Measurements from ENCODE around the gene EXD3.
"Not testable (repeated sequence)": the region's sequence is repeated elsewhere in the genome, so short reads cannot be mapped to it uniquely, and the experiment has no call there.

The EXD3 gene

GRCh38 chr9:137393176-137394150 lies 29.5 kb downstream of the EXD3 start:
- DNase-seq (ENCODE audit: low read depth in 2 of 2) = no peak

- DNase-seq (ENCODE audit: low read depth in 2 of 2) = no peak
Observed at GRCh38 chr9:137392232-137393007, 30.5 kb downstream of the EXD3 start.

DNA sequence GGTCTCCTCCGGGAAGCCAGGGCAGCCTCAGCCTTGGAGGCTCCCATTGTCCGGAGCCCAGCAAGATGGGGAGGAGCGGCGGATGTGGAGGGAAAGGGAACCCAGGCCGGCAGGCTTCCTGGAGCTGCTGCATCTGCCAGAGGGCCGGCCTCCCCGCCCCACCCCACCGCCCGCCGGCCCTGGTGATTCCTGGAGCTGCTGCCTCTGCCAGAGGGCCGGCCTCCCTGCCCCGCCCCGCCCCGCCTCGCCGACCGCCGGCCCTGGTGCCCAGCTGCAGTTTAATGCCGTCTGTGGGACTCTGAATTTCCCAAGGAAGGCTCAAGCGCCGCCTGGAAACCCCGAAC lies 31.6 kb downstream of the EXD3 start:
- DNase-seq (ENCODE audit: low read depth in 2 of 2) = no peak

DNA sequence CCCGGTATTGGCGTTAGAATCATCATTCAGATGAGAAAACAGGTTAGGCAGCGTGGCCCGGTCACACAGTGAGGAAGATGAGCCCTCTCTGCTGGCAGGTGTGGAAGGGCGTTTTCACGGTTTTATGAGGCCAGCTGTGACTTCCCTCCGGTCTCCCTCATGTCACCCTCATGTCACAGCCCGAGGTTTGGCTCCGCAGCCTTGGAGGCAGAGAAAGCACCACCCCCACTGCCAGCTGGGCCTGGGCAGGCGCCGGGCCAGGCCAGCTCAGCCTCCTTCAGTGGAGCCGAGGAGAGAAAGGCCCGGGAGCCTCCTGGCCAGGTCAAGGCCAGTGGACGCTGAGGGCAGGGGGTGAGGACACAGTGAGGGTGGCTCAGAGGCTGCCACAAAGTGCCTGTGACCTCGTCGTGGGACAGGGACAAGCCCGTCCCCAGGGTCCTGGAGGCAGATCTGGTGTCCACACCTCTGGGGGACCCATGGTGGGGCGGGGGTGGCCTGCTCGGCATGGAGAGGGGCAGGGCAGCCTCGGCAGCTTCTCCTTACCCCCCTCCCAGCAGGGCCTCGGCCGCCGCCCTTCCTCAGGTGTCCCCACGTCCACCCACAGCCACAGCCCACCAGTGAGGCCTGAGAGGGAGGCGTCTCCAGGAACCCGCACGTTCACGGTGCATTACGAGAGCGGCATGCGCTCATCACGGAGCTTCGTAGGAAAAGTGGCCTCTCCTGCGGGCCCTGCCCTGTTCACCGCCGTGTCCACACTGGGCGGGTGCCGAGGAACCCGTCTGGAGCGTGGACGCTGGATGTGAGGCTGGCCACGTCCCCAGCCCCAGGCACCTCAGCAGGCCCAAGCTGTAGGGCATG lies 32.2 kb downstream of the EXD3 start:
- no peak for DNase-seq (ENCODE audit: low read depth in 2 of 2)

DNA sequence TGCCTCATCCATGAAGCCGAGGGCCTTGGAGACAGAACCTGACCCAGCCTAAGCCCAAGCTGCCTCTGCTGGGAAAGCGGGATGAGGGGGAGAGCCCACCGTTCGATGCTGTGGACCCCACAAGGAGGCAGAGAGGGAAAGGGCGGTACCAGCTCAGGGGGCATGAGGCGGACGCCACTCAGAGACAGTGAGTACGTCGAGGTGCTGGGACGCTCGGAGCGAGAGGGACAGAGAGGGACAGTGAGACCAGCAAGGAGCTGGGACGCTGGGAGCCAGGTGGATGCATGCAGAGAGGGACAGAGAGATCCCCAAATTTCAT lies 33.6 kb downstream of the EXD3 start:
- DNase-seq (ENCODE audit: low read depth in 2 of 2) = no peak

DNA sequence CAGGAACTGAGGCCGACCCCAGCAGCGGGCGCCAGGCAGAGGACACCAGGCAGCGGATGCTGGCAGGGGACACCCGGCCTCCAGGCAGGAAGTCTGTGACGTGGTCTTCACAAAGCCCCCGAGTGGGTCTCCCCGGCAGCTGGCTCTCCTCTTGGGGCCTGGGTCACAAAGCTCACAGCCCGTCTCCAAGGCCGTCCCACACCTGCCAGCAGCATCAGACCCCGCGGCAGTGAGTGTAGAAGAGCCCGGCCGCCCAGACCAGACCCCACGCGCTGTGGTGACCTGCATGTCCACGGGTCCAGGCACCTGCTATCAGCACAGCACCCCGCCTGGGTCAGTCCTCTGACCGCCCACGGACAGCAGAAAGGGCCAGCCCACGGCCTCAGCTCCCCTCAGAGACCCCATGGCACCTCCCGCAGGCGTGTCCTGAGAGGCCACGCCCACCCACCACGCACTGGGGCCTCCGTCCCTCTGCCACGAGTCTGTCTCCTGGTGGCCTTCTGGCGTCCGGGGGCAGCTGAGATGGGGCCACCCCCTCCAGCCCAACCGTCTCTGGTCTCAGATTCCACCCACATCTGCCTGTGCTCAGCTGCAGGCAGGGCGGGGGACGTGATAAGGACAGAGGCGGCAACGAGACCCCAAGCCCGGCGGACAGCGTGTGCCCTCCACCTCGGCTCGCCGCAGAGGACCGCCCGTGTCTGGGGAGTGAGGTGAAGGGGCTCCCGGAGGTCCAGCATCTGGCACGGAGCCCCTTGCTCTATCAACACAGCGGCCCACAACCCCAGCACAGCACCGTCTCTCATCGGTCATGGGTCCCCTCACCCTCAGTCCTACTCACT lies 34.2 kb downstream of the EXD3 start:
- no peak for DNase-seq (ENCODE audit: low read depth in 2 of 2)

GRCh38 chr9:137387891-137388560 lies 34.9 kb downstream of the EXD3 start:
- DNase-seq (ENCODE audit: low read depth in 2 of 2) = no peak

DNA sequence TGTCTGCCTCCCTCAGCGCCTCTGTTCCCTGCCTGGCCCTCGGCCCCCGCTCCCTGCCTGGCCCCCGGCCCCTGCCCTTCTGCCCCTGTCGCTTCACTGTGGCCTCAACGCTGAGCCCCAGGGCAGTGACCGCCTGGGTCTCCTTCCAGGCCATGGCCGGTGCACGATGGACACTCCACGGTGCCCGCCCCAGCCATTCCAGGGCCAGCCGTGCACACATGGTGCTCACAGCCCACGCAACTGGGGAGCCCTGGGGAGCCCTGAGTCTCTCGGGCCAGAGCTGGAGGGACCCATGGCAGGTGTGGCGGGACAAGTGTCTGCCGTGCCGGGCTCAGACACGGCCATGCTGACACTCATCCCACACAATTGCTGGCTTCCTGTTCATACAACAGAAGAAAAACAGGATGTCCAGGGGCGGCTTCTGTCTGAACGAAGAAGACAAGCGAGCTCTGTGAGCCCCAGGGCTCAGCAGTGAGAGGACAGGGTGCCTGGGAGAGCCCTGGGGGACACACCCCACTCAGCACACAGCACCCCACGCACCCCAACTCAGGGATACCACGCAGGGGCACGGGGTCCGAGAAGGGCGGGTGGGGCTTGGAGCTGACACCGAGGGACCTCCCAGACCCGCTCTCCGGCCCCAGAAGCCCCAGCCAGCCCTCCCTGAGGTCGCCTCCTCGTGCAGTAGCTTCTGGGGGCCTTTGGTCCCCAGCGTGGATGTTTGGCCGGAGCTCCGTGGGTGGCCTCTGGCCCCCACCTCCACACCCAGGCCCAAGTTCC lies 35.7 kb downstream of the EXD3 start:
- no peak for DNase-seq (ENCODE audit: low read depth in 2 of 2)

DNA sequence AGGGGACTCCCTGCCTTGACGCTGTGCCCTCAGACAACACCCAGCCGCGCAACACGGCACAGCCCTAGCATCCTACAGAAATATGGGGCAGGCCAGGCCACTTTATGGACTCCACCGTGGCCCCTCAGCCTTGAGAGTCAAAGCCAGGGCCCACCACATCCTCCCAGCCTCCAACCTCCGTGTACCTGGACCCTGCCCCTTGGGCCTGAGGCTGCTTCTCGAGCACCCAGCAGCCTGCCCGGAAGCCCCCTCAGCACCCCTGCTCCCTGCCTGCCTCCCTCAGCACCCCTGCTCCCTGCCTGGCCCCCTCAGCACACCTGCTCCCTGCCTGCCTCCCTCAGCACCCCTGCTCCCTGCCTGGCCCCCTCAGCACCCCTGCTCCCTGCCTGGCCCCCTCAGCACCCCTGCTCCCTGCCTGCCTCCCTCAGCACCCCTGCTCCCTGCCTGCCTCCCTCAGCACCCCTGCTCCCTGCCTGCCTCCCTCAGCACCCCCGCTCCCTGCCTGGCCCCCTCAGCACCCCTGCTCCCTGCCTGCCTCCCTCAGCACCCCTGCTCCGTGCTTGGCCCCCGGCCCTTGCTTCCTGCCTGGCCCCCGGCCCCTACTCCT lies 36.4 kb downstream of the EXD3 start:
- DNase-seq (ENCODE audit: low read depth in 2 of 2) = not testable (repeated sequence)

DNA sequence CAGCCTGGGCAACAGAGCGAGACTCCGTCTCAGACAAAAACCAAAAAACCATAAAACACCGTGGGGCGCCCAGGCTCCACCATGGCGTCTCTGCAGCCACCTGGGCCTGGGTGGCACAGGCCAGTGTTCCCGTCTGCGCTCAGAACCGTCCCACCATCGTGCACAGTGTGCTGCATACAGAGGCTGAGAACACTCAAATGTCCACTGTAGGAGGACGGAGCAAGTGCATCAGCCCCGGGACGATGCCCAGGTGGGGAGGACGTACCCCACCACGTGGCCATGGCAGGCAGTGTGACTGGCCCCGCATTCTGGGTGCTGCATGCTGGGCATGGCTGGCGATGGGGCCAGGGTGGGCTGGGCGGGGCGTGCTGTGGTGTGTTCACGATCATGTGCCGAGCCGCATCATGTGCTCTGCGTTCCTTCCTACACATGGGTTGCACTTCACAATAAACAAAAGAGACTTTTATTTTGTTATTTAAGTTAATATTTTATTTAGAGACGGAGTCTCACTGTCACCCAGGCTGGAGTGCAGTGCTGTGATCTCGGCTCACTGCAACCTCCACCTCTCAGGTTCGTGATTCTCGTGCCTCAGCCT lies 37.8 kb downstream of the EXD3 start:
- DNase-seq (ENCODE audit: low read depth in 2 of 2) = no peak

- DNase-seq (ENCODE audit: low read depth in 2 of 2) = no peak
Observed at GRCh38 chr9:137383784-137384756, 38.9 kb downstream of the EXD3 start.

- no peak for DNase-seq (ENCODE audit: low read depth in 2 of 2)
Observed at GRCh38 chr9:137383081-137383783, 39.7 kb downstream of the EXD3 start.

DNA sequence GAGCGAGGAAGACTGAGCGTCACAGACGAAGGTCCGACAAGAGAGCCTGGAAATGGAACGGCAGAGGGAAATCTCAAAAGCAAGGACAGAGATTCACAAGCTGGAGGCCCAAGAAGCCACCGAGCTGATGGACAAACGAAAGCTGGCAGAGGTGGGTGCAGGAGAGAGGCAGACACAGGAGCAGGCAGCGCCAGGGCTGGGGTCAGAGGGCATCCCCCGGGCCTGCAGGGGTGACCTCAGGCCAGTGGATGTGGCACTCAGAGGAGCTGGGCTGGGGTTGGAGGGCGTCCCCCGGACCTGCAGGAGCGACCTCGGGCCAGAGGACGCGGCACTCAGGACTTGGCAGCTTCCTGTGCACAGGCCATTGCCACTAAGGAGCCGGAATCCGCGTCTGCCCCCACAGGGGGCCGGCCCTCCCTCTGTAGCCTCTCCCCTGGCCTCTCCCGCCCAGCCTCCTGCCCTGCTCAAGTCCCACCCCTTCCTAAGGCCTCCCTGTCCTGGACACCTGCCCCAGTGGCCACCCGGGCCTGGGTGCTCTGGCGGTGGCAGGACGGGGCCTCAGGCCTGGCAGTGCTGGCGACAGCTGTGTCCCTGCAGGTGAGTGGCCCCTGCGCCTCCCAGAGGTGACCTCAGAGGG lies 40.4 kb downstream of the EXD3 start:
- DNase-seq (ENCODE audit: low read depth in 2 of 2) = no peak

- DNase-seq (ENCODE audit: low read depth in 2 of 2) = no peak
Observed at GRCh38 chr9:137381501-137382443, 41.2 kb downstream of the EXD3 start.

DNA sequence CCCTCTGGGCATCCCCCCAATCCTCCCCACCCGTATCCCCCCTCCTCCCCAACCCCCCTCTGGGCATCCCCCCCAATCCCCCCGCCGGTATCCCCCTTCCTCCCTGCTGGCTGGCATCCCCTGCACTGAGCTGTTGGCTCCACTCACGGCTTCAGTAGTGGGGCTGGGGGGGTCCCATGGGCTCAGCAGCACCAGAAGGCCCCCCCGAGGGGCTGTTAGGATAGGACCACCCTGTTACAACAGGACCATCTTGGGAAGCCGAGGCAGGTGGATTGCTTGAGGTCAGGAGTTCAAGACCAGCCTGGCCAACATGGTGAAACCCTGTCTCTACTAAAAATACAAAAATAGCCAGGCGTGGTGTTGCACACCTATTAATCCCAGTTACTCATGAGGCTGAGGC lies 42.4 kb downstream of the EXD3 start:
- no peak for DNase-seq (ENCODE audit: low read depth in 2 of 2)

- DNase-seq (ENCODE audit: low read depth in 2 of 2) = no peak
Observed at GRCh38 chr9:137380171-137380570, 42.8 kb downstream of the EXD3 start.

Measured in fibroblast of skin of left biceps (primary cell).